ENCODE measurements around the gene SDHD. TPM values are rescaled to one million over a fixed set of nuclear protein-coding genes. Genes with fewer than 3 reads are reported as not detected.
"Not testable (repeated sequence)": the region's sequence is repeated elsewhere in the genome, so short reads cannot be mapped to it uniquely, and the experiment has no call there.

The SDHD gene
- total RNA-seq (ENCODE audit: low replicate concordance) = 67.9 and 97.2 TPM in 2 replicates
- long read RNA-seq, transcript SDHD-201 (4 exons, 1,439 nt) = major isoform, 652 of 676 reads
- long read RNA-seq, partial matches to known transcripts = 12 of 676 reads
- long read RNA-seq, other reads (novel, unspliced or antisense) = 11 of 676 reads

- TF ChIP-seq CTCF (conservative IDR thresholded peaks at IDR 0.05) = peak; percentile 54
- peaks cover 60% of the 10 kb centered on the region for H3K36me3 Mint-ChIP-seq
- H3K4me3 Mint-ChIP-seq = peak within 1 kb of the TSS; percentile 99
- peaks cover 26% of the 10 kb centered on the region for H3K4me1 Mint-ChIP-seq (ENCODE audit: unreplicated experiment)
- H3K9me3 Mint-ChIP-seq = no peaks in the 10 kb centered on the region
- DNase-seq (ENCODE audit: extremely low spot score, unreplicated experiment) = peak; percentile 95
- peak within 1 kb of the TSS; percentile 91 for H3K27ac Mint-ChIP-seq
- no peaks in the 10 kb centered on the region for H3K27me3 Mint-ChIP-seq
Observed at GRCh38 chr11:112086422-112087191, at the start of gene SDHD, which contains the start of gene TIMM8B. Gene SDHD (plus strand): TSS chr11:112086873. CDS start chr11:112086908, 35 bp downstream. Gene TIMM8B (minus strand): TSS chr11:112086756. CDS start chr11:112086723, 33 bp downstream.

DNA sequence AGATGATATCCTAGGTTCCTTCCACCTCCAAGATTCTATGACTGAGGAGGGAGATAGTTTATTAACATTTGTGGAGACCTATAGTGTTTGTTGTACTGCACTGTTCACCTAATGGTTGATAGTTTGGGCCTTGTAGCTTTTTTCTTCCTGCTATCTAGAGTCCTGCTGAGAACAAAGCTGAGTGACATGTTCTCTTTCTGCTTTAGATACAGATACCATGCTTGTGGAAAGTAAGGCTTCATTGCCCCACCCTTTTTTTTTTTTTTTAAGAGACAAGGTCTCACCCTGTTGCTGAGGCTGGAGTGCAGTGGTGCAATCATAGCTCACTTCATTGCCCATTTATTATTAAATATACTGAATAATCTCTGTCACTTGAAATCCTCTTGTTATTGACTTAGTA, 49.1 kb upstream of the SDHD start:
- Mint-ChIP-seq H3K4me1 (ENCODE audit: unreplicated experiment) (no peaks in the 10 kb centered on the region), H3K27ac (no peak overlapping the region), H3K4me3 (no peak overlapping the region), H3K9me3 (no peaks in the 10 kb centered on the region), H3K36me3 (peaks cover 23% of the 10 kb centered on the region), H3K27me3 (no peaks in the 10 kb centered on the region)
- TF ChIP-seq CTCF (conservative IDR thresholded peaks at IDR 0.05) = no peak
- DNase-seq (ENCODE audit: extremely low spot score, unreplicated experiment) = no peak

DNA sequence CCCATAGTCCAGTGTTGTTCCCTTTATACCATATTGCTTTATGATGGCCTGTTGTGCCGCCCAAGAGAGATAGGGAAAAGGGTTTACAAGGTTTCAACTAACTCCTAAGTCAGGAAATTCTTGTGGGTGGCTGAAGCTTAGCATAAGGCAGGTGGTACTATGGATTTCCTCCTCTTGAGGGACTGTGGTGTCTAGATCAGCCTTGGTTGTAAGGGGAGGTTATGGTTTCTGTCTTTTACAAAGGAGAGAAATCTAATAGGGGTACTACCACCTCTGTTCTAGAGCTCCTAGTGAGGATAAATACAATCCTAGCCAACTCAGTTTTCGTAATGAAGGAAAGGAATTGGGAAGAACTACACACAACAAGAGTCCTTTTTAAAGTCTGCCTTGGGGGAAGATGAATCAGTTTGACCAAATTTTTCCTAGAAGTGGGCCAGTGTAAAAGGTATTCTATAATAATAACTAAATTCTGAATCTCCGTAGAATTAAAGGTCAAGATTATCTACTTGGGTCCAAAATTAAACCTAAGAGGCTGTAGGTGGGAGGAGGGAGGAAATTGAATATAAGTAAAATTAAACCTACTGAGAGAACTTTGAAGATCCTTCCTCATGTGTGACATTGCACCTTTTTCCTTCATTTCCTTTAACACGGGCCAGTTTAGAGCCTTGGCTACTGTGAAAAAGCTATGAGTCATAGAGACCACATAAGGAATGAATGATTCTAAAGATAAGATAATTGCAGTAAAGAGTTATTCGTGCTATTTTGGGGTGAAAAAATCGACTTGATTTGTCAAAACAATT, 44.3 kb upstream of the SDHD start:
- Mint-ChIP-seq H3K36me3 (peaks cover 38% of the 10 kb centered on the region), H3K27me3 (no peaks in the 10 kb centered on the region)
- TF ChIP-seq CTCF (conservative IDR thresholded peaks at IDR 0.05) = no peak

DNA sequence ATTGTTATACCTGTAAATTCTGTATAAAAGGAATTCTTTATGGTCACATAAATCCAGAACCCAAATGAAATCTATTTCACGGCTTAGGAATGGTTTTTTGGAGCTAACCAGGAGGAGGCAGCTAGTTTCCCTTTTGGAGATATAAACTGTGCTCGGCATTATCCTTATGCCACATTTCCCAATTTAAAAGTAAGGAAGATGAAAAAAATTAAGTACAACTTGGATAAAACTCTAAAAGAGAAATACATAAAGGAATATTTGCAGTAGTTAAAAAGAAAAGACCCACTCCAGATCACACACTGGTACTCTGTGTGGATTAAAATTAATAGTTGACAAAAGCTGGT, 43.7 kb upstream of the SDHD start:
- no peaks in the 10 kb centered on the region for H3K4me1 Mint-ChIP-seq (ENCODE audit: unreplicated experiment)
- H3K36me3 Mint-ChIP-seq = peaks cover 43% of the 10 kb centered on the region
- no peaks in the 10 kb centered on the region for H3K27me3 Mint-ChIP-seq
- DNase-seq (ENCODE audit: extremely low spot score, unreplicated experiment) = no peak
- H3K4me3 Mint-ChIP-seq = no peak overlapping the region
- H3K27ac Mint-ChIP-seq = no peak overlapping the region
- no peaks in the 10 kb centered on the region for H3K9me3 Mint-ChIP-seq
- TF ChIP-seq CTCF (conservative IDR thresholded peaks at IDR 0.05) = no peak

More for the DNA sequence above, 44.3 kb upstream of the SDHD start:
- no peak for DNase-seq (ENCODE audit: extremely low spot score, unreplicated experiment)
- H3K9me3 Mint-ChIP-seq = no peaks in the 10 kb centered on the region
- H3K4me3 Mint-ChIP-seq = no peak overlapping the region
- no peak overlapping the region for H3K27ac Mint-ChIP-seq
- H3K4me1 Mint-ChIP-seq (ENCODE audit: unreplicated experiment) = no peaks in the 10 kb centered on the region

GRCh38 chr11:112044961-112045360, 41.7 kb upstream of the SDHD start:
- no peak for TF ChIP-seq CTCF (conservative IDR thresholded peaks at IDR 0.05)
- Mint-ChIP-seq H3K27ac (no peak overlapping the region), H3K4me1 (ENCODE audit: unreplicated experiment) (no peaks in the 10 kb centered on the region), H3K4me3 (no peak overlapping the region), H3K9me3 (no peaks in the 10 kb centered on the region), H3K27me3 (no peaks in the 10 kb centered on the region), H3K36me3 (peaks cover 52% of the 10 kb centered on the region)
- no peak for DNase-seq (ENCODE audit: extremely low spot score, unreplicated experiment)

GRCh38 chr11:112046647-112047046, 40.0 kb upstream of the SDHD start:
- DNase-seq (ENCODE audit: extremely low spot score, unreplicated experiment); H3K9me3 Mint-ChIP-seq; H3K4me1 Mint-ChIP-seq (ENCODE audit: unreplicated experiment); H3K27ac Mint-ChIP-seq; H3K27me3 Mint-ChIP-seq; H3K4me3 Mint-ChIP-seq: not testable (repeated sequence)
- H3K36me3 Mint-ChIP-seq = peaks cover 60% of the 10 kb centered on the region

GRCh38 chr11:112048256-112048655, 38.4 kb upstream of the SDHD start:
- not testable (repeated sequence) for DNase-seq (ENCODE audit: extremely low spot score, unreplicated experiment); H3K9me3 Mint-ChIP-seq; H3K27me3 Mint-ChIP-seq; H3K27ac Mint-ChIP-seq; H3K4me3 Mint-ChIP-seq; H3K4me1 Mint-ChIP-seq (ENCODE audit: unreplicated experiment)
- H3K36me3 Mint-ChIP-seq = peaks cover 69% of the 10 kb centered on the region
